Astrocyte (in vitro differentiated cells and primary cell): ENCODE data around the gene TRPM4. TPM values are rescaled to one million over a fixed set of nuclear protein-coding genes. Genes with fewer than 3 reads are reported as not detected.

Experiments used
- DNase-seq: peaks from one replicate; pipeline ENCODE4 v3.0.0-alpha.2; 2010; ENCODE audit warnings: low read depth
- FAIRE-seq: peaks from 2 replicates; lab custom pipeline; 2011; peaks lifted over from hg19 to GRCh38; lab: Jason Lieb, UNC
- H2AFZ ChIP-seq: 2 replicates; pipeline ENCODE4 v1.6.0; 2012; ENCODE audit warnings: low read depth, low read length, inconsistent platforms
- H3K27ac ChIP-seq: 2 replicates; pipeline ENCODE4 v1.5.1; 2011; ENCODE audit warnings: low read depth, low read length, inconsistent platforms
- H3K27me3 ChIP-seq: 2 replicates; pipeline ENCODE4 v1.6.0; 2011; ENCODE audit warnings: low read length, inconsistent platforms; ENCODE audit not compliant: insufficient read depth
- H3K36me3 ChIP-seq: 2 replicates; pipeline ENCODE4 v1.5.1; 2011; ENCODE audit warnings: low read length, inconsistent platforms; ENCODE audit not compliant: insufficient read depth
- H3K4me1 ChIP-seq: 2 replicates; pipeline ENCODE4 v1.5.1; 2011; ENCODE audit warnings: low read length, inconsistent platforms; ENCODE audit not compliant: insufficient read depth
- H3K4me2 ChIP-seq: 2 replicates; pipeline ENCODE4 v1.6.0; 2012; ENCODE audit warnings: low read length, inconsistent platforms
- H3K4me3 ChIP-seq: 2 replicates; pipeline ENCODE4 v1.5.1; 2011; ENCODE audit warnings: low read depth, mild to moderate bottlenecking, low read length, inconsistent platforms; ENCODE audit not compliant: insufficient read depth
- H3K79me2 ChIP-seq: 2 replicates; pipeline ENCODE4 v1.6.0; 2012; ENCODE audit warnings: mild to moderate bottlenecking, low read length, inconsistent platforms; ENCODE audit not compliant: insufficient read depth
- H3K9ac ChIP-seq: 2 replicates; pipeline ENCODE4 v1.6.0; 2012; ENCODE audit warnings: mild to moderate bottlenecking, low read length, inconsistent platforms
- H3K9me3 ChIP-seq: 2 replicates; pipeline ENCODE4 v1.5.1; 2012; ENCODE audit warnings: low read depth, mild to moderate bottlenecking, low read length, inconsistent platforms; ENCODE audit not compliant: insufficient read depth
- H4K20me1 ChIP-seq: 2 replicates; pipeline ENCODE4 v1.6.0; 2012; ENCODE audit warnings: low read length, inconsistent platforms; ENCODE audit not compliant: insufficient read depth
- H3K27ac Mint-ChIP-seq: one replicate; pipeline ENCODE4 v1.8.0; 2021; ENCODE audit warnings: mild to moderate bottlenecking, mixed read lengths; ENCODE audit not compliant: unreplicated experiment
- H3K27me3 Mint-ChIP-seq: one replicate; pipeline ENCODE4 v1.8.0; 2021; ENCODE audit warnings: low read depth, mixed read lengths; ENCODE audit not compliant: unreplicated experiment
- H3K36me3 Mint-ChIP-seq: one replicate; pipeline ENCODE4 v1.8.0; 2021; ENCODE audit warnings: low read depth, mixed read lengths; ENCODE audit not compliant: unreplicated experiment
- H3K4me1 Mint-ChIP-seq: one replicate; pipeline ENCODE4 v1.8.0; 2021; ENCODE audit warnings: low read depth, mixed read lengths; ENCODE audit not compliant: unreplicated experiment
- H3K4me3 Mint-ChIP-seq: one replicate; pipeline ENCODE4 v1.8.0; 2021; ENCODE audit warnings: mild to moderate bottlenecking, moderate library complexity, mixed read lengths; ENCODE audit not compliant: unreplicated experiment
- H3K9me3 Mint-ChIP-seq: one replicate; pipeline ENCODE4 v1.8.0; 2021; ENCODE audit warnings: mild to moderate bottlenecking, mixed read lengths; ENCODE audit not compliant: unreplicated experiment
- CTCF ChIP-seq: IDR thresholded peaks from 2 replicates; pipeline ENCODE4 v1.5.1; 2011; ENCODE audit warnings: low read depth, mild to moderate bottlenecking, inconsistent platforms, low read length, moderate library complexity; ENCODE audit not compliant: insufficient read depth
- EZH2 ChIP-seq: IDR thresholded peaks from 2 replicates; pipeline ENCODE4 v1.6.1; 2012; ENCODE audit warnings: mild to moderate bottlenecking, low read length, inconsistent platforms; ENCODE audit not compliant: insufficient read depth
- total RNA-seq: library from RNA; stranded (reverse); gene quantifications from 2 replicates; pipeline ENCODE4 v1.2.1, GENCODE V29; 2021

TRPM4 gene
- total RNA-seq, 1 donor from 2014 or later, result 26.3 TPM

- H3K36me3 ChIP-seq, result no peaks in the 10 kb centered on the region
- H3K4me3 Mint-ChIP-seq, result no peak overlapping the region
- H3K4me2 ChIP-seq, result no peak overlapping the region
- H3K9ac ChIP-seq, result no peak overlapping the region
- H4K20me1 ChIP-seq, result no peaks in the 10 kb centered on the region
- H3K9me3 Mint-ChIP-seq, result peaks cover 7% of the 10 kb centered on the region
- no peaks in the 10 kb centered on the region for H3K4me1 ChIP-seq
- H2AFZ ChIP-seq, result no peak overlapping the region
- H3K79me2 ChIP-seq, result no peaks in the 10 kb centered on the region
- no peak overlapping the region for H3K27ac Mint-ChIP-seq
- no peaks in the 10 kb centered on the region for H3K9me3 ChIP-seq
- peaks cover 15% of the 10 kb centered on the region for H3K27me3 Mint-ChIP-seq
- DNase-seq (no peak), FAIRE-seq (no peak)
- no peak overlapping the region for H3K27ac ChIP-seq
- TF ChIP-seq EZH2 (no peak), CTCF (no peak)
- no peaks in the 10 kb centered on the region for H3K27me3 ChIP-seq
- peaks cover 14% of the 10 kb centered on the region for H3K36me3 Mint-ChIP-seq
- no peak overlapping the region for H3K4me3 ChIP-seq
- no peaks in the 10 kb centered on the region for H3K4me1 Mint-ChIP-seq
These were observed 90.1 kb downstream of the TRPM4 start for GRCh38 chr19:49247676-49248075.

GRCh38 chr19:49249933-49250332, 92.3 kb downstream of the TRPM4 start:
- no peaks in the 10 kb centered on the region for H3K27me3 ChIP-seq
- H3K36me3 ChIP-seq, result no peaks in the 10 kb centered on the region
- no peak for FAIRE-seq

More at GRCh38 chr19:49249933-49250332, 92.3 kb downstream of the TRPM4 start:
- Mint-ChIP-seq H3K36me3 (peaks cover 18% of the 10 kb centered on the region), H3K27ac (no peak overlapping the region), H3K4me1 (no peaks in the 10 kb centered on the region), H3K27me3 (peaks cover 26% of the 10 kb centered on the region), H3K9me3 (peaks cover 8% of the 10 kb centered on the region), H3K4me3 (no peak overlapping the region)
- H3K4me3 ChIP-seq, result no peak overlapping the region
- H4K20me1 ChIP-seq, result no peaks in the 10 kb centered on the region
- H3K27ac ChIP-seq, result no peak overlapping the region
- H3K79me2 ChIP-seq, result no peaks in the 10 kb centered on the region
- no peak overlapping the region for H3K9ac ChIP-seq
- no peaks in the 10 kb centered on the region for H3K4me1 ChIP-seq
- DNase-seq, result no peak
- H3K9me3 ChIP-seq, result no peaks in the 10 kb centered on the region
- H2AFZ ChIP-seq, result no peak overlapping the region
- TF ChIP-seq EZH2, result no peak
- TF ChIP-seq CTCF, result no peak
- no peak overlapping the region for H3K4me2 ChIP-seq
